HepG2 (cell line): Measurements from ENCODE around the gene LCN2. TPM values are rescaled to one million over a fixed set of nuclear protein-coding genes. Genes with fewer than 3 reads are reported as not detected.
A peak's percentile ranks its signal among the peaks of the same experiment; 100 is the strongest.

Experiments used
- AGO2 ChIP-seq: fragments of 200-400 bp; formaldehyde crosslinking; optimal IDR thresholded peaks from 2 replicates; pipeline ENCODE3; 2017; ENCODE audit warnings: mild to moderate bottlenecking, low read depth, low read length, moderate library complexity
- ARNT2 ChIP-seq: sonication (generic); formaldehyde crosslinking; IDR thresholded peaks from 2 replicates; pipeline ENCODE4 v1.8.0; 2022; ENCODE audit warnings: mild to moderate bottlenecking, low read depth, missing genetic modification reagents, moderate library complexity
- ATF1 ChIP-seq: IDR thresholded peaks from 2 replicates; pipeline ENCODE4 v1.6.1; 2016; ENCODE audit warnings: mild to moderate bottlenecking, control low read depth
- E2F1 ChIP-seq: sonication (generic); formaldehyde crosslinking; IDR thresholded peaks from 2 replicates; pipeline ENCODE4 v1.5.0; 2020; ENCODE audit warnings: missing genetic modification reagents
- ELK4 ChIP-seq: sonication (generic); formaldehyde crosslinking; IDR thresholded peaks from 2 replicates; pipeline ENCODE4 v1.9.0; 2021; ENCODE audit warnings: missing genetic modification reagents, borderline replicate concordance
- ETV6 ChIP-seq: sonication (generic); formaldehyde crosslinking; conservative IDR thresholded peaks from 2 replicates; pipeline ENCODE4 v1.4.0; 2020; ENCODE audit warnings: missing genetic modification reagents
- KDM1A ChIP-seq: IDR thresholded peaks from 2 replicates; pipeline ENCODE4 v1.6.1; 2016; ENCODE audit warnings: missing compliant biosample characterization
- NFIC ChIP-seq: IDR thresholded peaks from 2 replicates; pipeline ENCODE4 v1.6.1; 2012; ENCODE audit warnings: mild to moderate bottlenecking, low read length, inconsistent platforms
- NR0B2 ChIP-seq: sonication (generic); formaldehyde crosslinking; IDR thresholded peaks from 2 replicates; pipeline ENCODE4 v1.4.0; 2020; ENCODE audit warnings: mild to moderate bottlenecking, missing genetic modification reagents
- RFXANK ChIP-seq: IDR thresholded peaks from 2 replicates; pipeline ENCODE4 v1.6.1; 2016
- ZBED4 ChIP-seq: sonication (generic); formaldehyde crosslinking; IDR thresholded peaks from 2 replicates; pipeline ENCODE4 v1.4.0; 2020; ENCODE audit warnings: missing genetic modification reagents, borderline replicate concordance
- ZNF264 ChIP-seq: sonication (generic); formaldehyde crosslinking; IDR thresholded peaks from 2 replicates; pipeline ENCODE4 v1.4.0; 2020; ENCODE audit warnings: missing genetic modification reagents
- ZNF337 ChIP-seq: sonication (generic); formaldehyde crosslinking; IDR thresholded peaks from 2 replicates; pipeline ENCODE4 v1.5.1; 2020; ENCODE audit warnings: missing genetic modification reagents, low read depth, mild to moderate bottlenecking, borderline replicate concordance
- ZNF552 ChIP-seq: sonication (generic); formaldehyde crosslinking; IDR thresholded peaks from 2 replicates; pipeline ENCODE4 v1.9.0; 2022; ENCODE audit warnings: missing genetic modification reagents, mild to moderate bottlenecking, borderline replicate concordance
- ZNF567 ChIP-seq: sonication (generic); formaldehyde crosslinking; IDR thresholded peaks from 2 replicates; pipeline ENCODE4 v1.8.1; 2023; ENCODE audit warnings: mild to moderate bottlenecking, missing genetic modification reagents, borderline replicate concordance
- polyA plus RNA-seq, 8 experiments: library from polyadenylated mRNA; depleted of rRNA in 3 of 8; stranded (reverse) in 7 of 8; unstranded in 1 of 8; fragments of >200 nt; fragmentation: Illumina TruSeq in 4 of 8; extraction: Trizol in 4 of 8; gene quantifications; 2 replicates each; pipeline versions ENCODE4 v1.2.1 to v1.2.3, GENCODE V29; 2011 to 2016; ENCODE audit warnings: low read depth in 4 of 8, missing spikeins in 1 of 8, mixed read lengths in 1 of 8; ENCODE audit not compliant: insufficient read depth in 1 of 8
- total RNA-seq, 5 experiments: library from RNA; depleted of rRNA; stranded (reverse); fragments of >200 nt; fragmentation: Illumina TruSeq; extraction: Trizol; gene quantifications; 2 replicates each; pipeline ENCODE4 v1.2.3, GENCODE V29; 2016; ENCODE audit warnings: low read depth in 1 of 5
- TF ChIP-seq, protein P1 (sequence below): sonication (generic); formaldehyde crosslinking; IDR thresholded peaks from 2 replicates; pipeline ENCODE4 v1.8.1; 2023; ENCODE audit warnings: mild to moderate bottlenecking, missing genetic modification reagents
- TF ChIP-seq, protein P2 (sequence below): sonication (generic); formaldehyde crosslinking; IDR thresholded peaks from 2 replicates; pipeline ENCODE4 v1.5.0; 2020; ENCODE audit warnings: mild to moderate bottlenecking, missing genetic modification reagents

LCN2 gene
- total and polyA plus RNA-seq, 2 of the 13 experiments (the other 11 are each of a cell fraction or from before 2014, with no cell fraction given) = 0.38 to 1.4 TPM

DNA sequence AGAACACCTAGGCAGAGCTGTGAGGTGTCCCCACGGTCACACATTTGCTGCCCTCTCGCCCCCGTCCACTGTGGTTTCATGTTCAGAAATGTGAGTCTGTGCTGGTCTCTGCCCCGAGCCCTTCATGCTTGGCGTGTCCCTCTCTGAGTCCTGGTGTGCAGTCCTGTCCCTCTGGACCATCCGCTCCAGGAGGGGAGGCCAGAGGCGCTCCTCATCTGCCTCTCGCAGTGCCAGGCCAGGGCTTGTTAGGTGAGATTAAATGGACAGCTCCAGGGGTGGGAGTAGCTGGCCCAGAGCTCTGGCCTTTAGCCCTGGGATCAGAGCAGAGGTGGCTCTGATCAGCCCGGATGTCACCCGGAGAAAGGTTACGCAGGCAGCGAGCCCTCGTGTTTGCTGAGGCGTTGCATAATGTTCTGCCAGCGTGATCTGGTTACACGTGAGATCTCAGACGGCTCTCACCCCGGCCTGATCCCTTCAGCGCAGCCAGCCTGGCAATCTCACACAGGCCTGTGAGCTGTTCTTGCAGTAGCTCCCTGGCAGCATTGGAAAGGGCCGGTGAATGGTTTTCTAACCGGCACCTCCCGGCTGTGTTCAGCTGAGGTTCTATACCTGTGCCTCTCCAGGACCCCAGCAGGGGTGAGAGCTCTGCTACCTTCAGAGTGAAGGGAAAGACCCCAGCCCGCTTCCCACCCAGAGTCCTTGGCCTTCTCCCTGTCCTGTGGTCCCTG lies 46.2 kb upstream of the LCN2 start (continued):
- TF ChIP-seq ZBED4 (CRISPR knock-in tag) (peak; percentile 94), RFXANK (peak; percentile 88), ELK4 (no peak), E2F1 (CRISPR knock-in tag) (no peak), ZNF264 (peak; percentile 82), ZNF567 (CRISPR knock-in tag) (no peak), ETV6 (0 out of 2 replicates have a peak, but pooled peaks have one; percentile 41), KDM1A (CRISPR knock-in tag) (peak; percentile 70; the same call in 1 of the 2 replicates), ARNT2 (CRISPR knock-in tag) (peak; percentile 91), AGO2 (peak; percentile 55), ATF1 (CRISPR knock-in tag) (0 out of 2 replicates have a peak, but pooled peaks have one; percentile 20), ZNF337 (peak; percentile 98; the same call in 1 of the 2 replicates), NR0B2 (CRISPR knock-in tag) (peak; percentile 85; the same call in 1 of the 2 replicates), ZNF552 (CRISPR knock-in tag) (peak; percentile 96), NFIC (no peak)
- TF ChIP-seq, protein P1, sequence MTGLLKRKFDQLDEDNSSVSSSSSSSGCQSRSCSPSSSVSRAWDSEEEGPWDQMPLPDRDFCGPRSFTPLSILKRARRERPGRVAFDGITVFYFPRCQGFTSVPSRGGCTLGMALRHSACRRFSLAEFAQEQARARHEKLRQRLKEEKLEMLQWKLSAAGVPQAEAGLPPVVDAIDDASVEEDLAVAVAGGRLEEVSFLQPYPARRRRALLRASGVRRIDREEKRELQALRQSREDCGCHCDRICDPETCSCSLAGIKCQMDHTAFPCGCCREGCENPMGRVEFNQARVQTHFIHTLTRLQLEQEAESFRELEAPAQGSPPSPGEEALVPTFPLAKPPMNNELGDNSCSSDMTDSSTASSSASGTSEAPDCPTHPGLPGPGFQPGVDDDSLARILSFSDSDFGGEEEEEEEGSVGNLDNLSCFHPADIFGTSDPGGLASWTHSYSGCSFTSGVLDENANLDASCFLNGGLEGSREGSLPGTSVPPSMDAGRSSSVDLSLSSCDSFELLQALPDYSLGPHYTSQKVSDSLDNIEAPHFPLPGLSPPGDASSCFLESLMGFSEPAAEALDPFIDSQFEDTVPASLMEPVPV = peak; percentile 84
- TF ChIP-seq, protein P2, sequence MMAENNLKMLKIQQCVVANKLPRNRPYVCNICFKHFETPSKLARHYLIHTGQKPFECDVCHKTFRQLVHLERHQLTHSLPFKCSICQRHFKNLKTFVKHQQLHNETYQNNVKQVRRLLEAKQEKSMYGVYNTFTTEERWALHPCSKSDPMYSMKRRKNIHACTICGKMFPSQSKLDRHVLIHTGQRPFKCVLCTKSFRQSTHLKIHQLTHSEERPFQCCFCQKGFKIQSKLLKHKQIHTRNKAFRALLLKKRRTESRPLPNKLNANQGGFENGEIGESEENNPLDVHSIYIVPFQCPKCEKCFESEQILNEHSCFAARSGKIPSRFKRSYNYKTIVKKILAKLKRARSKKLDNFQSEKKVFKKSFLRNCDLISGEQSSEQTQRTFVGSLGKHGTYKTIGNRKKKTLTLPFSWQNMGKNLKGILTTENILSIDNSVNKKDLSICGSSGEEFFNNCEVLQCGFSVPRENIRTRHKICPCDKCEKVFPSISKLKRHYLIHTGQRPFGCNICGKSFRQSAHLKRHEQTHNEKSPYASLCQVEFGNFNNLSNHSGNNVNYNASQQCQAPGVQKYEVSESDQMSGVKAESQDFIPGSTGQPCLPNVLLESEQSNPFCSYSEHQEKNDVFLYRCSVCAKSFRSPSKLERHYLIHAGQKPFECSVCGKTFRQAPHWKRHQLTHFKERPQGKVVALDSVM = peak; percentile 79
